Endodermal cell (in vitro differentiated cells): ENCODE data around the gene DTNA. TPM values are rescaled to one million over a fixed set of nuclear protein-coding genes. Genes with fewer than 3 reads are reported as not detected.

ENCODE experiments used
- DNase-seq: peaks from one replicate; pipeline ENCODE4 v3.0.0-alpha.2; 2017
- H3K27ac ChIP-seq: 2 replicates; pipeline ENCODE4 v1.5.1; 2013; ENCODE audit warnings: mild to moderate bottlenecking, low read depth, low read length, moderate library complexity
- H3K27me3 ChIP-seq: 2 replicates; pipeline ENCODE4 v1.6.1; 2013; ENCODE audit warnings: mild to moderate bottlenecking, low read length, moderate library complexity; ENCODE audit not compliant: insufficient read depth, control insufficient read depth, poor library complexity, severe bottlenecking
- H3K36me3 ChIP-seq: 2 replicates; pipeline ENCODE4 v1.7.0; 2013; ENCODE audit warnings: mild to moderate bottlenecking, low read length, moderate library complexity; ENCODE audit not compliant: control insufficient read depth, insufficient read depth
- H3K4me1 ChIP-seq: one replicate; pipeline ENCODE4 v1.7.0; 2013; ENCODE audit warnings: low read length; ENCODE audit not compliant: control insufficient read depth, insufficient read depth
- H3K4me3 ChIP-seq: 2 replicates; pipeline ENCODE4 v1.5.1; 2013; ENCODE audit warnings: mild to moderate bottlenecking, low read length, moderate library complexity
- H3K9ac ChIP-seq: 2 replicates; pipeline ENCODE4 v1.6.1; 2013; ENCODE audit warnings: mild to moderate bottlenecking, low read length, moderate library complexity; ENCODE audit not compliant: poor library complexity, severe bottlenecking; ENCODE audit errors: extremely low read depth
- H3K9me3 ChIP-seq: 2 replicates; pipeline ENCODE4 v1.6.1; 2013; ENCODE audit warnings: mild to moderate bottlenecking, low read length, moderate library complexity; ENCODE audit not compliant: control insufficient read depth
- H3K27ac Mint-ChIP-seq: 2 replicates; pipeline ENCODE4 v1.8.0; 2020; ENCODE audit warnings: mixed read lengths
- H3K27me3 Mint-ChIP-seq: 2 replicates; pipeline ENCODE4 v1.8.0; 2021; ENCODE audit warnings: mild to moderate bottlenecking, mixed read lengths; ENCODE audit not compliant: insufficient read depth
- H3K36me3 Mint-ChIP-seq: 2 replicates; pipeline ENCODE4 v1.8.0; 2020; ENCODE audit warnings: low read depth, mixed read lengths
- H3K4me1 Mint-ChIP-seq: 2 replicates; pipeline ENCODE4 v1.8.0; 2020; ENCODE audit warnings: mixed read lengths
- H3K4me3 Mint-ChIP-seq: 2 replicates; pipeline ENCODE4 v1.8.0; 2020; ENCODE audit warnings: mild to moderate bottlenecking, moderate library complexity, mixed read lengths
- H3K9me3 Mint-ChIP-seq: 2 replicates; pipeline ENCODE4 v1.8.0; 2020; ENCODE audit warnings: mild to moderate bottlenecking, mixed read lengths
- WGBS, 2 experiments: methylation state at CpG; one replicate each; pipeline versions ENCODE4 v1.1.5 to v1.1.7; 2013; ENCODE audit warnings: missing lambda C conversion rate in 2 of 2, mixed read lengths in 1 of 2; ENCODE audit not compliant: insufficient coverage in 1 of 2, insufficient read length in 1 of 2; 5-methylcytosine and 5-hydroxymethylcytosine counted together
- total RNA-seq, 2 donors: library from RNA; stranded (reverse); fragmentation: NEBNext Ultra II Directional in 1 of 2; extraction: Animal tissue kit (Norgen Biotek cat#: 25700) in 1 of 2; gene quantifications; 2 replicates in 1 of 2; 3 replicates in 1 of 2; pipeline ENCODE4 v1.2.1, GENCODE V29; 2021
- TF ChIP-seq, protein P1 (sequence below): fragments of 200-600 bp; sonication (generic); conservative IDR thresholded peaks from 2 replicates; pipeline ENCODE4 v1.5.0; 2021; ENCODE audit warnings: antibody characterized with exemption, mild to moderate bottlenecking

Gene DTNA
- total RNA-seq, 2 donors from 2014 or later = 45.6 to 51.6 TPM

DNA sequence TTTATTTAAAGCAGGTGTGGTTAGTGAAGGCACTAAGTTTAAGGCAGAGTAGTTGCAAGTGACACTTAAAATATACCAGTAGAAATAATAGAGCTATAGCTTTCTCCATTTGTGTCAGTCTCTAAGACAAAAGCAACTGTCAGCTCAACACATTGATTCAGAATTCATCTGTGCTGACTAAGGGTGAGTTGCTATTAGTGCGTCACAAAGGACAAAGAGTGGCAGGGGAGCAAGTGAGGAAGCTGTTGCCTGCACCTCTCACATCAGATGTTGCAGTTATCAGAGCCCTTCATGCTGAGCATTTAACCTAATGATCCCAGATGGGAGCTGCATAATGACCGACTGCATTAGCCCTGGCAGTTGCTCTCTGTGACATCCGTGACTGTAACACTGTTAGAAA, 138.6 kb downstream of the DTNA start:
- peaks cover 36% of the 10 kb centered on the region for H3K36me3 Mint-ChIP-seq
- no peak overlapping the region for H3K4me3 Mint-ChIP-seq
- no peak for DNase-seq
- H3K4me1 Mint-ChIP-seq = no peaks in the 10 kb centered on the region
- no peaks in the 10 kb centered on the region for H3K27me3 Mint-ChIP-seq
- TF ChIP-seq, protein P1, sequence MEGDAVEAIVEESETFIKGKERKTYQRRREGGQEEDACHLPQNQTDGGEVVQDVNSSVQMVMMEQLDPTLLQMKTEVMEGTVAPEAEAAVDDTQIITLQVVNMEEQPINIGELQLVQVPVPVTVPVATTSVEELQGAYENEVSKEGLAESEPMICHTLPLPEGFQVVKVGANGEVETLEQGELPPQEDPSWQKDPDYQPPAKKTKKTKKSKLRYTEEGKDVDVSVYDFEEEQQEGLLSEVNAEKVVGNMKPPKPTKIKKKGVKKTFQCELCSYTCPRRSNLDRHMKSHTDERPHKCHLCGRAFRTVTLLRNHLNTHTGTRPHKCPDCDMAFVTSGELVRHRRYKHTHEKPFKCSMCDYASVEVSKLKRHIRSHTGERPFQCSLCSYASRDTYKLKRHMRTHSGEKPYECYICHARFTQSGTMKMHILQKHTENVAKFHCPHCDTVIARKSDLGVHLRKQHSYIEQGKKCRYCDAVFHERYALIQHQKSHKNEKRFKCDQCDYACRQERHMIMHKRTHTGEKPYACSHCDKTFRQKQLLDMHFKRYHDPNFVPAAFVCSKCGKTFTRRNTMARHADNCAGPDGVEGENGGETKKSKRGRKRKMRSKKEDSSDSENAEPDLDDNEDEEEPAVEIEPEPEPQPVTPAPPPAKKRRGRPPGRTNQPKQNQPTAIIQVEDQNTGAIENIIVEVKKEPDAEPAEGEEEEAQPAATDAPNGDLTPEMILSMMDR = no peak
- Histone ChIP-seq H3K27me3 (no peaks in the 10 kb centered on the region), H3K9me3 (peaks cover 12% of the 10 kb centered on the region), H3K27ac (peak overlapping the region; percentile 54), H3K36me3 (peaks cover 2% of the 10 kb centered on the region), H3K4me1 (no peaks in the 10 kb centered on the region), H3K4me3 (no peak overlapping the region), H3K9ac (no peak overlapping the region)
- peaks cover 8% of the 10 kb centered on the region for H3K9me3 Mint-ChIP-seq
- WGBS, 2 experiments = 79 to 84% methylated on average over 3 of the region's 3 CpGs
- no peak overlapping the region for H3K27ac Mint-ChIP-seq

DNA sequence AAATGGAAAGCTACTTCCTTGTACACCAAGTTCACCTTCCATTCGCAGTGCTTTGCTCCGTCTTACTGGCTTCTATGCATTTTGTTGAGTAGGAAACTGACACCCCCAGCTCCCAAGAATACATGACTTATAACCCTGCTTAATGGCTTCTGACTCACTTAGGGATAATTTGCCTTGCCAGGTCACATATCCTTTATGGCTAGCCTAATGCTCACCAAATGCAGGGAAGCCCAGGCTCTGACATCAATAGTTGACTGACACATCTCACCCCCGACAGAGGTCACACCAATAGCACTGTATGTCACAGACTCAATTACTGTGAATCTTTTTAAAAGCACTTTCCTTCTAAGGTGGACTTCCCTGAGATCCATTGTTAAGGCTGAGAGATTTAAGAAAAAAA, 147.2 kb downstream of the DTNA start:
- TF ChIP-seq, protein P1 = no peak
- Histone ChIP-seq H3K4me3 (no peak overlapping the region), H3K9me3 (no peaks in the 10 kb centered on the region), H3K4me1 (no peaks in the 10 kb centered on the region), H3K9ac (no peak overlapping the region), H3K27me3 (no peaks in the 10 kb centered on the region), H3K36me3 (peaks cover 11% of the 10 kb centered on the region), H3K27ac (no peak overlapping the region)
- H3K4me1 Mint-ChIP-seq = no peaks in the 10 kb centered on the region
- H3K27me3 Mint-ChIP-seq = no peaks in the 10 kb centered on the region
- no peaks in the 10 kb centered on the region for H3K9me3 Mint-ChIP-seq
- 96 to 100% methylated on average over 2 to 3 of the region's 3 CpGs for WGBS, 2 experiments
- DNase-seq = no peak
- H3K27ac Mint-ChIP-seq = no peak overlapping the region
- H3K36me3 Mint-ChIP-seq = peaks cover 33% of the 10 kb centered on the region
- no peak overlapping the region for H3K4me3 Mint-ChIP-seq

DNA sequence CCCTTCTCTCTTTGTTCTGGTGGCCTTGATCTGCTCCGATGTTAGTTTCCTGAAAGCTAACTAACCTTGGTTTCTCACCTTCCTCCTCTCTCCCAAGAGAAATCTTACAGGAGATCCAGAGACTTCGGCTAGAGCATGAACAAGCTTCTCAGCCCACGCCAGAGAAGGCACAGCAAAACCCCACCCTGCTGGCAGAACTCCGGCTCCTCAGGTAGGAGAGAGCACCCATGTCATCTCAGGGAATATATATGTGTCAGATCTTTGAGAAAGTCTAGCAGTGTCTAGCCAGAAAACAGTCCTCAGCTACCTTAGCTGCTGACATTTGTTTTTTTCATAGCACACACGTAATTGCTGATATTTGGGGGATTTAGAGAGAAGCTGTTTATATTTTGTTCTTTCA, 148.1 kb downstream of the DTNA start:
- peaks cover 11% of the 10 kb centered on the region for H3K36me3 ChIP-seq
- 93 to 97% methylated on average over 4 to 5 of the region's 5 CpGs for WGBS, 2 experiments
- no peak overlapping the region for H3K9ac ChIP-seq
- Mint-ChIP-seq H3K36me3 (peaks cover 27% of the 10 kb centered on the region), H3K9me3 (no peaks in the 10 kb centered on the region), H3K4me1 (no peaks in the 10 kb centered on the region), H3K27ac (no peak overlapping the region), H3K4me3 (no peak overlapping the region), H3K27me3 (no peaks in the 10 kb centered on the region)
- H3K27me3 ChIP-seq = no peaks in the 10 kb centered on the region
- no peaks in the 10 kb centered on the region for H3K9me3 ChIP-seq
- no peak overlapping the region for H3K27ac ChIP-seq
- H3K4me3 ChIP-seq = no peak overlapping the region
- H3K4me1 ChIP-seq = no peaks in the 10 kb centered on the region
- TF ChIP-seq, protein P1 = no peak
- no peak for DNase-seq
